B cell (primary cell): Measurements from ENCODE around the gene PDGFRB. TPM values are rescaled to one million over a fixed set of nuclear protein-coding genes. Genes with fewer than 3 reads are reported as not detected.

Experiments
- ATAC-seq: fragments of 200-7000 bp; cut with Tn5 transposase; one replicate; pipeline ENCODE4 v1.10.0; 2021; ENCODE audit warnings: low read depth, mild to moderate bottlenecking, moderate number of reproducible peaks, moderate library complexity
- CTCF ChIA-PET: fragments of 350-600 bp; sonication (Branson Sonifier 250); formaldehyde crosslinking; loops from one replicate; lab custom pipeline; 2021; ENCODE audit warnings: antibody characterized with exemption, inconsistent platforms; lab: Charles Lee
- POLR2A ChIA-PET: fragments of 350-600 bp; sonication (Branson Sonifier 250); formaldehyde crosslinking; loops from one replicate; lab custom pipeline; 2021; ENCODE audit warnings: antibody characterized with exemption; lab: Charles Lee
- DNase-seq: peaks from one replicate; pipeline ENCODE4 v3.0.0; 2013
- H2AFZ ChIP-seq: 2 replicates; pipeline ENCODE4 v1.6.1; 2012; ENCODE audit warnings: mild to moderate bottlenecking, low read depth, low read length; ENCODE audit not compliant: insufficient read depth, poor library complexity, severe bottlenecking
- H3K27ac ChIP-seq, 2 donors: 1 replicate in 1 of 2; 2 replicates in 1 of 2; pipeline ENCODE4 v1.5.1; 2012 to 2013; ENCODE audit warnings: low read length in 2 of 2, mild to moderate bottlenecking in 2 of 2, moderate library complexity in 1 of 2
- H3K27me3 ChIP-seq, 4 experiments: fragments of 200-600 bp in 1 of 4; sonication (generic) in 1 of 4; replicated peaks in 1 of 4; 1 replicate in 2 of 4; 2 replicates in 2 of 4; pipeline versions ENCODE4 v1.6.1 to v1.7.0; 2013 to 2016; ENCODE audit warnings: low read length in 3 of 4, mild to moderate bottlenecking in 2 of 4, mixed read lengths in 1 of 4, moderate library complexity in 1 of 4; ENCODE audit not compliant: insufficient read depth in 4 of 4, control insufficient read depth in 3 of 4; ENCODE audit errors: control extremely low read depth in 1 of 4
- H3K36me3 ChIP-seq, 2 experiments: replicated peaks in 1 of 2; 1 replicate in 1 of 2; 2 replicates in 1 of 2; pipeline versions ENCODE4 v1.6.1 to v1.7.1; 2013; ENCODE audit warnings: low read length in 1 of 2; ENCODE audit not compliant: insufficient read depth in 2 of 2, control insufficient read depth in 1 of 2; ENCODE audit errors: control extremely low read depth in 1 of 2, extremely low read depth in 1 of 2
- H3K4me1 ChIP-seq, 2 donors: fragments of 200-600 bp in 1 of 2; sonication (generic) in 1 of 2; 1 replicate in 1 of 2; 2 replicates in 1 of 2; pipeline versions ENCODE4 v1.5.1 to v1.6.1; 2013 to 2017; ENCODE audit warnings: low read length in 2 of 2; ENCODE audit not compliant: control insufficient read depth in 2 of 2, insufficient read depth in 2 of 2
- H3K4me2 ChIP-seq: replicated peaks from 2 replicates; pipeline ENCODE3; 2012; ENCODE audit warnings: mild to moderate bottlenecking, low read depth, low read length; ENCODE audit not compliant: poor library complexity, severe bottlenecking
- H3K4me3 ChIP-seq, 5 experiments: fragments of 200-600 bp in 1 of 5; sonication (generic) in 1 of 5; 1 replicate in 3 of 5; 2 replicates in 2 of 5; pipeline versions ENCODE4 v1.5.1 to v1.7.0; 2011 to 2016; ENCODE audit warnings: low read length in 4 of 5, mild to moderate bottlenecking in 4 of 5, low read depth in 2 of 5, control low read depth in 1 of 5, moderate library complexity in 1 of 5; ENCODE audit not compliant: insufficient read depth in 1 of 5; ENCODE audit errors: control extremely low read depth in 1 of 5, extremely low read depth in 1 of 5
- H3K79me2 ChIP-seq: fragments of 200-600 bp; sonication (generic); one replicate; pipeline ENCODE4 v1.6.0; 2016; ENCODE audit warnings: low read length; ENCODE audit not compliant: control insufficient read depth, insufficient read depth
- H3K9ac ChIP-seq: fragments of 200-600 bp; sonication (generic); 2 replicates; pipeline ENCODE4 v1.6.1; 2017; ENCODE audit warnings: mild to moderate bottlenecking, low read length, moderate library complexity
- H3K9me3 ChIP-seq, 3 donors: one replicate each; pipeline versions ENCODE4 v1.6.1 to v1.7.1; 2013; ENCODE audit warnings: low read length in 2 of 3; ENCODE audit not compliant: control insufficient read depth in 2 of 3, insufficient read depth in 1 of 3; ENCODE audit errors: control extremely low read depth in 1 of 3
- H4K20me1 ChIP-seq: 2 replicates; pipeline ENCODE4 v1.6.0; 2012; ENCODE audit warnings: mild to moderate bottlenecking, low read length; ENCODE audit not compliant: insufficient read depth, control insufficient read depth, poor library complexity, severe bottlenecking
- H3K27ac Mint-ChIP-seq: one replicate; pipeline ENCODE4 v1.8.0; 2021; ENCODE audit warnings: mixed read lengths
- H3K27me3 Mint-ChIP-seq: one replicate; pipeline ENCODE4 v1.8.0; 2021; ENCODE audit warnings: mixed read lengths
- H3K4me1 Mint-ChIP-seq: one replicate; pipeline ENCODE4 v1.8.0; 2021; ENCODE audit warnings: mixed read lengths
- H3K4me3 Mint-ChIP-seq: one replicate; pipeline ENCODE4 v1.8.0; 2021; ENCODE audit warnings: mixed read lengths
- H3K9me3 Mint-ChIP-seq: one replicate; pipeline ENCODE4 v1.8.0; 2022; ENCODE audit warnings: mixed read lengths; ENCODE audit not compliant: insufficient read depth
- CTCF ChIP-seq: fragments of 200-600 bp; IDR thresholded peaks from one replicate; pipeline ENCODE4 v1.8.0; 2022; ENCODE audit warnings: antibody characterized with exemption, mild to moderate bottlenecking
- EZH2 ChIP-seq: IDR thresholded peaks from 2 replicates; pipeline ENCODE4 v1.6.1; 2012; ENCODE audit warnings: borderline replicate concordance, low read depth, mild to moderate bottlenecking, moderate library complexity, low read length; ENCODE audit not compliant: insufficient read depth, poor library complexity, severe bottlenecking
- WGBS: methylation state at CpG from one replicate; pipeline ENCODE4 v1.1.5; 2013; ENCODE audit warnings: missing lambda C conversion rate; ENCODE audit not compliant: insufficient coverage; 5-methylcytosine and 5-hydroxymethylcytosine counted together
- intact Hi-C: fragments of 100-400 bp; cut with micrococcal nuclease; formaldehyde crosslinking; loops from one replicate; pipeline ENCODE4 v1.10.0; 2022
- polyA plus RNA-seq: library from polyadenylated mRNA; depleted of rRNA; stranded (reverse); fragments of >200 nt; gene quantifications from 2 replicates; pipeline ENCODE4 v1.2.3, GENCODE V29; 2012
- total RNA-seq, 2 donors: library from RNA; stranded (reverse); fragments of 120-200 nt in 1 of 2; gene quantifications; 1 replicate in 1 of 2; 2 replicates in 1 of 2; pipeline versions ENCODE4 v1.2.3 to v1.2.4, GENCODE V29; 2013 to 2022

PDGFRB gene
- total and polyA plus RNA-seq, 2 donors (not counting 1 experiment from before 2014, with no cell fraction given), result 0.42 to 3.6 TPM

GRCh38 chr5:150120617-150121447 is 34.8 kb downstream of the PDGFRB start:
- Mint-ChIP-seq H3K4me3 (no peak overlapping the region), H3K27ac (no peak overlapping the region), H3K9me3 (no peaks in the 10 kb centered on the region), H3K4me1 (no peaks in the 10 kb centered on the region), H3K27me3 (no peaks in the 10 kb centered on the region)
- WGBS, result 92% methylated on average over 17 of the region's 19 CpGs
- no peak overlapping the region for H3K9ac ChIP-seq
- no peak overlapping the region for H3K4me3 ChIP-seq
- TF ChIP-seq CTCF (no peak), EZH2 (no peak)
- POLR2A ChIA-PET, result no interaction called here
- H3K36me3 ChIP-seq, result no peaks in the 10 kb centered on the region
- DNase-seq, result no peak
- H3K79me2 ChIP-seq, result no peaks in the 10 kb centered on the region
- no peak overlapping the region for H2AFZ ChIP-seq
- ATAC-seq, result no peak
- CTCF ChIA-PET, result no interaction called here
- intact Hi-C loops, result no loop called here
- H3K4me1 ChIP-seq, result no peaks in the 10 kb centered on the region
- H4K20me1 ChIP-seq, result no peaks in the 10 kb centered on the region
- no peaks in the 10 kb centered on the region for H3K27me3 ChIP-seq
- no peak overlapping the region for H3K27ac ChIP-seq
- H3K4me2 ChIP-seq, result no peak overlapping the region
- no peaks in the 10 kb centered on the region for H3K9me3 ChIP-seq

- no peak overlapping the region for H3K4me2 ChIP-seq
- intact Hi-C loops, result no loop called here
- no peaks in the 10 kb centered on the region for H3K4me1 ChIP-seq
- Mint-ChIP-seq H3K4me1 (no peaks in the 10 kb centered on the region), H3K9me3 (no peaks in the 10 kb centered on the region), H3K27me3 (no peaks in the 10 kb centered on the region), H3K27ac (no peak overlapping the region), H3K4me3 (no peak overlapping the region)
- no peak overlapping the region for H3K27ac ChIP-seq
- no peak overlapping the region for H2AFZ ChIP-seq
- H3K79me2 ChIP-seq, result no peaks in the 10 kb centered on the region
- H4K20me1 ChIP-seq, result no peaks in the 10 kb centered on the region
- no peaks in the 10 kb centered on the region for H3K9me3 ChIP-seq
- no peak overlapping the region for H3K9ac ChIP-seq
- TF ChIP-seq CTCF (no peak), EZH2 (no peak)
- no peak overlapping the region for H3K4me3 ChIP-seq
- no peaks in the 10 kb centered on the region for H3K36me3 ChIP-seq
- POLR2A ChIA-PET, result no interaction called here
- CTCF ChIA-PET, result interaction anchor here (1.1 kb wide), 1 partner anchor 45 kb away, joined by 3 read pairs; no protein-coding TSS in a partner anchor
- DNase-seq (no peak), ATAC-seq (no peak)
- H3K27me3 ChIP-seq, result no peaks in the 10 kb centered on the region
- WGBS, result 100% methylated on average over 1 of the region's 3 CpGs
Measured at GRCh38 chr5:150120062-150120441, 35.6 kb downstream of the PDGFRB start.
